HEK293T (cell line): ENCODE data around the gene GRIN3B.

Experiments used
- CTCF ChIA-PET: fragments of 350-600 bp; formaldehyde crosslinking; extraction: SDS; loops from one replicate; lab custom pipeline; 2021; ENCODE audit warnings: antibody characterized with exemption, inconsistent platforms; lab: Yijun Ruan, JAX
- POLR2A ChIA-PET: fragments of 350-600 bp; formaldehyde crosslinking; extraction: SDS; loops from one replicate; lab custom pipeline; 2020; ENCODE audit warnings: antibody characterized with exemption, inconsistent platforms; lab: Yijun Ruan, JAX
- DNase-seq: peaks from one replicate; pipeline ENCODE4 v3.0.0; 2012; ENCODE audit warnings: mixed read lengths; ENCODE audit errors: extremely low spot score
- ARNT ChIP-seq: fragments of 450-650 bp; IDR thresholded peaks from 2 replicates; pipeline ENCODE4 v1.6.1; 2017; ENCODE audit warnings: mild to moderate bottlenecking
- BHLHE40 ChIP-seq: fragments of 450-650 bp; IDR thresholded peaks from 2 replicates; pipeline ENCODE4 v1.6.1; 2016; ENCODE audit warnings: mild to moderate bottlenecking, moderate library complexity, borderline replicate concordance
- CTBP1 ChIP-seq: fragments of 450-650 bp; IDR thresholded peaks from 2 replicates; pipeline ENCODE4 v1.6.1; 2016; ENCODE audit warnings: borderline replicate concordance
- ELF4 ChIP-seq: fragments of 450-650 bp; IDR thresholded peaks from 2 replicates; pipeline ENCODE4 v1.6.1; 2017; ENCODE audit warnings: antibody characterized with exemption
- FOXA1 ChIP-seq: fragments of 450-650 bp; IDR thresholded peaks from 2 replicates; pipeline ENCODE4 v1.6.1; 2016; ENCODE audit warnings: mild to moderate bottlenecking
- FOXK2 ChIP-seq: fragments of 450-650 bp; IDR thresholded peaks from 2 replicates; pipeline ENCODE4 v1.6.1; 2016; ENCODE audit warnings: mild to moderate bottlenecking
- FOXM1 ChIP-seq: fragments of 450-650 bp; IDR thresholded peaks from 2 replicates; pipeline ENCODE4 v1.6.1; 2017; ENCODE audit warnings: mild to moderate bottlenecking, borderline replicate concordance
- HDGF ChIP-seq: fragments of 450-650 bp; IDR thresholded peaks from 2 replicates; pipeline ENCODE4 v1.6.1; 2017; ENCODE audit warnings: antibody characterized with exemption, borderline replicate concordance
- L3MBTL2 ChIP-seq: fragments of 450-650 bp; conservative IDR thresholded peaks from 2 replicates; pipeline ENCODE4 v1.6.1; 2016; ENCODE audit warnings: mild to moderate bottlenecking
- LEF1 ChIP-seq: fragments of 450-650 bp; IDR thresholded peaks from 2 replicates; pipeline ENCODE4 v1.6.1; 2017; ENCODE audit warnings: mild to moderate bottlenecking, borderline replicate concordance
- NFRKB ChIP-seq: fragments of 450-650 bp; IDR thresholded peaks from 2 replicates; pipeline ENCODE4 v1.6.1; 2016; ENCODE audit warnings: mild to moderate bottlenecking, moderate library complexity
- PKNOX1 ChIP-seq: fragments of 450-650 bp; IDR thresholded peaks from 2 replicates; pipeline ENCODE4 v1.6.1; 2016
- SP1 ChIP-seq: fragments of 450-650 bp; IDR thresholded peaks from 2 replicates; pipeline ENCODE4 v1.6.1; 2017
- SUZ12 ChIP-seq: fragments of 450-650 bp; IDR thresholded peaks from 2 replicates; pipeline ENCODE4 v1.6.1; 2016; ENCODE audit warnings: mild to moderate bottlenecking
- TARDBP ChIP-seq: fragments of 450-650 bp; IDR thresholded peaks from 2 replicates; pipeline ENCODE4 v1.6.1; 2016
- ZNF384 ChIP-seq: fragments of 450-650 bp; IDR thresholded peaks from 2 replicates; pipeline ENCODE4 v1.6.1; 2016

Gene GRIN3B

GRCh38 chr19:973726-974563, 26.3 kb upstream of the GRIN3B start:
- POLR2A ChIA-PET, result no interaction called here
- CTCF ChIA-PET, result no interaction called here
- no peak for DNase-seq
- TF ChIP-seq ELF4 (no peak), TARDBP (no peak), FOXA1 (no peak), LEF1 (no peak), HDGF (no peak), ZNF384 (no peak), PKNOX1 (no peak), L3MBTL2 (no peak), NFRKB (no peak), SUZ12 (no peak), BHLHE40 (no peak), CTBP1 (no peak)

GRCh38 chr19:974564-975257, 25.5 kb upstream of the GRIN3B start:
- TF ChIP-seq FOXA1 (no peak), PKNOX1 (no peak), CTBP1 (no peak), ELF4 (no peak), FOXM1 (no peak), FOXK2 (no peak), ZNF384 (no peak), HDGF (no peak), TARDBP (no peak), SUZ12 (no peak), SP1 (no peak), L3MBTL2 (no peak), BHLHE40 (no peak), ARNT (no peak), LEF1 (no peak), NFRKB (no peak)
- ChIA-PET CTCF (no interaction called here), POLR2A (no interaction called here)
- DNase-seq, result no peak

GRCh38 chr19:976476-976875, 23.7 kb upstream of the GRIN3B start:
- no peak for DNase-seq
- POLR2A ChIA-PET, result no interaction called here
- CTCF ChIA-PET, result no interaction called here
- TF ChIP-seq PKNOX1, result no peak
- no peak for TF ChIP-seq ARNT

GRCh38 chr19:977058-977464, 23.2 kb upstream of the GRIN3B start:
- ChIA-PET POLR2A (no interaction called here), CTCF (no interaction called here)
- no peak for DNase-seq
- TF ChIP-seq ARNT (no peak), BHLHE40 (no peak), ELF4 (no peak), FOXA1 (no peak), ZNF384 (no peak), FOXM1 (no peak), TARDBP (no peak), LEF1 (no peak), SP1 (no peak), CTBP1 (no peak), NFRKB (no peak), HDGF (no peak), L3MBTL2 (no peak), PKNOX1 (no peak), FOXK2 (no peak), SUZ12 (no peak)

- DNase-seq, result no peak
- CTCF ChIA-PET, result no interaction called here
- POLR2A ChIA-PET, result no interaction called here
- TF ChIP-seq FOXM1 (no peak), FOXA1 (no peak), PKNOX1 (no peak), SUZ12 (no peak)
Observed at GRCh38 chr19:979318-979741, 20.9 kb upstream of the GRIN3B start.
